K562 (cell line): ENCODE data around the gene TLK2.

ENCODE experiments used
- BRCA1 ChIP-seq, 2 experiments: fragments of 450-650 bp in 1 of 2; sonication (generic) in 1 of 2; formaldehyde crosslinking in 1 of 2; IDR thresholded peaks; 2 replicates each; pipeline versions ENCODE4 v1.5.0 to v1.6.1; 2017 to 2020; ENCODE audit warnings: mild to moderate bottlenecking in 1 of 2, missing genetic modification reagents in 1 of 2
- FOS ChIP-seq: IDR thresholded peaks from 3 replicates; pipeline ENCODE4 v1.6.1; 2011; ENCODE audit not compliant: insufficient read length; ENCODE audit errors: extremely low read depth
- GABPA ChIP-seq: fragments of 200-800 bp; sonication (Bioruptor generic); conservative IDR thresholded peaks from 2 replicates; pipeline ENCODE4 v1.6.1; 2016; ENCODE audit warnings: low read depth, missing genetic modification characterization, missing compliant biosample characterization
- HCFC1 ChIP-seq: IDR thresholded peaks from 2 replicates; pipeline ENCODE4 v1.6.1; 2012; ENCODE audit warnings: low read depth, low read length, improper control_type of control experiment
- HNRNPL ChIP-seq: fragments of 200-400 bp; formaldehyde crosslinking; IDR thresholded peaks from 2 replicates; pipeline ENCODE4 v1.6.1; 2017; ENCODE audit warnings: low read depth, mild to moderate bottlenecking, low read length
- POLR2A ChIP-seq: fragments of 450-650 bp; conservative IDR thresholded peaks from 2 replicates; pipeline ENCODE4 v1.6.1; 2016
- YY1 ChIP-seq, 3 experiments: IDR thresholded peaks; 2 replicates each; pipeline ENCODE4 v1.6.1; 2011; ENCODE audit warnings: low read length in 2 of 3, mild to moderate bottlenecking in 2 of 3, moderate library complexity in 2 of 3, borderline replicate concordance in 1 of 3, control low read depth in 1 of 3, low read depth in 1 of 3; ENCODE audit not compliant: insufficient read depth in 3 of 3, insufficient replicate concordance in 2 of 3, control insufficient read depth in 1 of 3, insufficient read length in 1 of 3; ENCODE audit errors: extremely low read depth in 1 of 3
- TF ChIP-seq, protein P1 (sequence below), 3 experiments: IDR thresholded peaks in 2 of 3; conservative IDR thresholded peaks in 1 of 3; 2 replicates each; pipeline ENCODE4 v1.5.1; 2011 to 2012; ENCODE audit warnings: low read length in 3 of 3, mild to moderate bottlenecking in 3 of 3, control low read depth in 2 of 3, improper control_type of control experiment in 1 of 3, inconsistent platforms in 1 of 3, low read depth in 1 of 3, mixed read lengths in 1 of 3, moderate library complexity in 1 of 3; ENCODE audit not compliant: insufficient read depth in 2 of 3

GRCh38 chr17:62573480-62574117 is 95.0 kb downstream of the TLK2 start:
- TF ChIP-seq HNRNPL (no peak), BRCA1 (IDR thresholded peaks at IDR 0.05) (no peak), BRCA1 (CRISPR knock-in tag; IDR thresholded peaks at IDR 0.05) (no peak), POLR2A (no peak), HCFC1 (no peak), FOS (no peak), GABPA (tag) (no peak), YY1 (IDR thresholded peaks at IDR 0.05; ENCODE audit: borderline replicate concordance in 1 of 3, control insufficient read depth in 1 of 3, extremely low read depth in 1 of 3, insufficient read depth in 3 of 3, insufficient read length in 1 of 3, insufficient replicate concordance in 2 of 3, low read depth in 1 of 3, low read length in 2 of 3) (no peak)
- TF ChIP-seq, protein P1, sequence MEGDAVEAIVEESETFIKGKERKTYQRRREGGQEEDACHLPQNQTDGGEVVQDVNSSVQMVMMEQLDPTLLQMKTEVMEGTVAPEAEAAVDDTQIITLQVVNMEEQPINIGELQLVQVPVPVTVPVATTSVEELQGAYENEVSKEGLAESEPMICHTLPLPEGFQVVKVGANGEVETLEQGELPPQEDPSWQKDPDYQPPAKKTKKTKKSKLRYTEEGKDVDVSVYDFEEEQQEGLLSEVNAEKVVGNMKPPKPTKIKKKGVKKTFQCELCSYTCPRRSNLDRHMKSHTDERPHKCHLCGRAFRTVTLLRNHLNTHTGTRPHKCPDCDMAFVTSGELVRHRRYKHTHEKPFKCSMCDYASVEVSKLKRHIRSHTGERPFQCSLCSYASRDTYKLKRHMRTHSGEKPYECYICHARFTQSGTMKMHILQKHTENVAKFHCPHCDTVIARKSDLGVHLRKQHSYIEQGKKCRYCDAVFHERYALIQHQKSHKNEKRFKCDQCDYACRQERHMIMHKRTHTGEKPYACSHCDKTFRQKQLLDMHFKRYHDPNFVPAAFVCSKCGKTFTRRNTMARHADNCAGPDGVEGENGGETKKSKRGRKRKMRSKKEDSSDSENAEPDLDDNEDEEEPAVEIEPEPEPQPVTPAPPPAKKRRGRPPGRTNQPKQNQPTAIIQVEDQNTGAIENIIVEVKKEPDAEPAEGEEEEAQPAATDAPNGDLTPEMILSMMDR (IDR thresholded peaks at IDR 0.05 in 2 of 3, conservative IDR thresholded peaks at IDR 0.05 in 1 of 3; ENCODE audit: insufficient read depth in 2 of 3, low read depth in 1 of 3, low read length in 3 of 3): no peak
